ENCODE results near the gene GABRG3.

GABRG3 gene

DNA sequence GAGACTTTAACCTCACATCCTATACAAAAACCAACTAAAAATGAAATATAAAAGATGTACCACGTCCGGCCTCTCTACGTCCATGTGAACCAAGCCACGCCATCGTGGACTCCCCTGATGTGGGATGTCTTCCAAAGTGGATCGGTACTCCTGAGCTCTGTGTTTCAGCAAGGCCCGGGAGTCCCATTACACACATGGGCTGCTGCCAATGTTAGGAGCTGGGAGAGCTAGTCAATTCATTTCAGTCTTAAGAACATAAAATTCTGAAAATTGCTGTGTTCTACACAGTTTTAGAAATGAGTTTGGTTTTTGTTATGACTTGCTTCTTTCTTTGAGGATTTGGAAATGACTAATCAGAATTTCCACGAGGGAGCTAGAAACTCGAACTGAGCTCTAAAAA, 131.0 kb downstream of the GABRG3 start:
- Histone ChIP-seq H3K36me3 (ENCODE audit: insufficient read depth) (no peaks in the 10 kb centered on the region), H4K20me1 (ENCODE audit: insufficient read depth) (no peaks in the 10 kb centered on the region), H3K9ac (no peak overlapping the region), H3K79me2 (ENCODE audit: insufficient read depth, low read depth) (no peaks in the 10 kb centered on the region), H3K4me3 (IDR thresholded peaks at IDR 0.05; ENCODE audit: insufficient read depth, low read depth, low read length) (no peak overlapping the region), H3K27ac (no peak overlapping the region), H3K27me3 (ENCODE audit: insufficient read depth, low read depth) (no peaks in the 10 kb centered on the region), H3K4me2 (no peak overlapping the region), H2AFZ (ENCODE audit: low read depth) (no peak overlapping the region), H3K4me1 (ENCODE audit: low read depth, poor library complexity, severe bottlenecking) (no peaks in the 10 kb centered on the region)
- TF ChIP-seq, protein P1, sequence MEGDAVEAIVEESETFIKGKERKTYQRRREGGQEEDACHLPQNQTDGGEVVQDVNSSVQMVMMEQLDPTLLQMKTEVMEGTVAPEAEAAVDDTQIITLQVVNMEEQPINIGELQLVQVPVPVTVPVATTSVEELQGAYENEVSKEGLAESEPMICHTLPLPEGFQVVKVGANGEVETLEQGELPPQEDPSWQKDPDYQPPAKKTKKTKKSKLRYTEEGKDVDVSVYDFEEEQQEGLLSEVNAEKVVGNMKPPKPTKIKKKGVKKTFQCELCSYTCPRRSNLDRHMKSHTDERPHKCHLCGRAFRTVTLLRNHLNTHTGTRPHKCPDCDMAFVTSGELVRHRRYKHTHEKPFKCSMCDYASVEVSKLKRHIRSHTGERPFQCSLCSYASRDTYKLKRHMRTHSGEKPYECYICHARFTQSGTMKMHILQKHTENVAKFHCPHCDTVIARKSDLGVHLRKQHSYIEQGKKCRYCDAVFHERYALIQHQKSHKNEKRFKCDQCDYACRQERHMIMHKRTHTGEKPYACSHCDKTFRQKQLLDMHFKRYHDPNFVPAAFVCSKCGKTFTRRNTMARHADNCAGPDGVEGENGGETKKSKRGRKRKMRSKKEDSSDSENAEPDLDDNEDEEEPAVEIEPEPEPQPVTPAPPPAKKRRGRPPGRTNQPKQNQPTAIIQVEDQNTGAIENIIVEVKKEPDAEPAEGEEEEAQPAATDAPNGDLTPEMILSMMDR (conservative IDR thresholded peaks at IDR 0.05; ENCODE audit: low read depth, low read length): no peak

DNA sequence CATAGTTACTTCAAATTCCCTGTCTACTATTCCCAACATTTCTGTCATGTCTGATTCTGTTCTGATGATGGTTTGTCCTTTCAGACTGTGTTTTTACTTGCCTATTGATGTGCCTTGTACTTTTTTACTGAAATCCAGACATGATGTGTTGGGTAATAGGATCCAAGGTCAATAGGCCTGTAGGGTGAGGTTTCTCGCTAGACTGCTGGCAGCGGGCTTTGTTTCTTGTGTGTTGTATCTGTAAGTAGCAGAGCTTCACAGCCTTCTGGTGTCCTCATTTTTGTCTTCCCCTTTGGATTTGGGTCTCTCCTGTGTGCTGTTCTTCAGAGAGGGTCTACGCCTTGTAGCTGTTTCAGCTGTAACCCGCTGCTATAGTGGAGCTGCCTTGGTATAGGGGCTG, 140.3 kb downstream of the GABRG3 start:
- Histone ChIP-seq H2AFZ (ENCODE audit: low read depth) (no peak overlapping the region), H3K79me2 (ENCODE audit: insufficient read depth, low read depth) (no peaks in the 10 kb centered on the region), H3K9ac (no peak overlapping the region), H3K36me3 (ENCODE audit: insufficient read depth) (no peaks in the 10 kb centered on the region), H3K27me3 (ENCODE audit: insufficient read depth, low read depth) (no peaks in the 10 kb centered on the region), H3K4me3 (IDR thresholded peaks at IDR 0.05; ENCODE audit: insufficient read depth, low read depth, low read length) (no peak overlapping the region), H4K20me1 (ENCODE audit: insufficient read depth) (no peaks in the 10 kb centered on the region), H3K4me2 (no peak overlapping the region), H3K27ac (no peak overlapping the region), H3K4me1 (ENCODE audit: low read depth, poor library complexity, severe bottlenecking) (no peaks in the 10 kb centered on the region)
- TF ChIP-seq, protein P1 (conservative IDR thresholded peaks at IDR 0.05; ENCODE audit: low read depth, low read length): no peak

DNA sequence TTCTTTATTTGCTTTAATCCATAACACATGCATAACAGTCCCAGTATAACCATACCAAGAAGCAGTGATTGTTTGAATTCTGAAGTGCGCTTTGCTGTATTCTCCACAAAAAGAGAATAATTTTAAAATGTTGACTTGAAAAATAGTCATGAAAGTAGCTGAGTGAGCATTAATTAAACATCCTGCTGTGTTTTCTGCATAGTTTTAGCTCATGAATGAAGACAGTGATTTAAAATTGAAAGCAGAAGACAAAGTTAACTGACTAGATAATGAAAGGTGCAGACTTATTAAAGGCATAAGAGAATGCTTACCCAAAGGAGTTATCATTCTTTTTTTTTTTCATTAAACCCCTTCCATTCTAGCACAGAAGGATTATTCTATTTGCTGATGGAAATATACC, 143.5 kb downstream of the GABRG3 start:
- no peaks in the 10 kb centered on the region for H3K27me3 ChIP-seq (ENCODE audit: insufficient read depth, low read depth)
- H3K4me2 ChIP-seq: no peak overlapping the region
- no peaks in the 10 kb centered on the region for H4K20me1 ChIP-seq (ENCODE audit: insufficient read depth)
- no peaks in the 10 kb centered on the region for H3K79me2 ChIP-seq (ENCODE audit: insufficient read depth, low read depth)
- no peak overlapping the region for H3K4me3 ChIP-seq (IDR thresholded peaks at IDR 0.05; ENCODE audit: insufficient read depth, low read depth, low read length)
- no peak overlapping the region for H3K27ac ChIP-seq
- no peaks in the 10 kb centered on the region for H3K36me3 ChIP-seq (ENCODE audit: insufficient read depth)
- H3K9ac ChIP-seq: no peak overlapping the region
- no peak overlapping the region for H2AFZ ChIP-seq (ENCODE audit: low read depth)
- TF ChIP-seq, protein P1 (conservative IDR thresholded peaks at IDR 0.05; ENCODE audit: low read depth, low read length): no peak
- H3K4me1 ChIP-seq (ENCODE audit: low read depth, poor library complexity, severe bottlenecking): no peaks in the 10 kb centered on the region

DNA sequence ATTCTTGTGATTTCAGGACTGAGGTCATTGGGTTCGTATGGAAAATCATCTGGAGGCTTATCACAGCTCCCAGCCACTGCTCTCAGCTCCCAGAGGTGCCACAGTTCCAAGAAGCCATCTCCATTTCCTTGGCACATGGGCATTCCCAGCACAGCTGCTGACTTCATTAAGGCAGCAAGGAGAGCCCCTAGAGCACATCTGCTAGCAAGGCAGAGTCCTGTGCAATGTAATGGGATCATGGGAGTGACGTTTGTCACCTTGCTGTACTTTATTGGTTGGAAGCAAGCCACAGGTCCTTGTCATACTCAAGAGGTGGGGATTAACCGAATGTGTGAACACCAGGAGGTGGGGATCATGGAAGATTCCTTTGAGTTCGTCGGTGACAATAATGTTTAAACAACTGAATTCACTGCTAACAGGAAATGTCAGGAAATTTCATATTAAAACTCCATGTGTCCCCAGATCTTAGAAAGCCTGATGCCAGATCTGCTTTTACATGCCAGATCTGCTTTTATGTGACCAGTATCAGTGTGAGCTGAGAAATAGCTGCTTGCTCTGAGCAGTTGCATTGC, 148.8 kb downstream of the GABRG3 start:
- TF ChIP-seq, protein P1 (conservative IDR thresholded peaks at IDR 0.05; ENCODE audit: low read depth, low read length): no peak
- H3K9ac ChIP-seq: no peak overlapping the region
- H3K4me3 ChIP-seq (IDR thresholded peaks at IDR 0.05; ENCODE audit: insufficient read depth, low read depth, low read length): no peak overlapping the region
- H3K79me2 ChIP-seq (ENCODE audit: insufficient read depth, low read depth): no peaks in the 10 kb centered on the region
- no peaks in the 10 kb centered on the region for H3K36me3 ChIP-seq (ENCODE audit: insufficient read depth)
- no peaks in the 10 kb centered on the region for H4K20me1 ChIP-seq (ENCODE audit: insufficient read depth)
- H2AFZ ChIP-seq (ENCODE audit: low read depth): no peak overlapping the region
- no peak overlapping the region for H3K27ac ChIP-seq
- H3K27me3 ChIP-seq (ENCODE audit: insufficient read depth, low read depth): no peaks in the 10 kb centered on the region
- H3K4me2 ChIP-seq: no peak overlapping the region
- H3K4me1 ChIP-seq (ENCODE audit: low read depth, poor library complexity, severe bottlenecking): no peaks in the 10 kb centered on the region

All from KMS-11 (cell line).